ENCODE measurements around the gene RPL10. TPM values are rescaled to one million over a fixed set of nuclear protein-coding genes. Genes with fewer than 3 reads are reported as not detected.

Gene RPL10
- total and polyA plus RNA-seq, 2 of the 13 experiments (the other 11 are each of a cell fraction or from before 2014, with no cell fraction given) = 2,381 to 4,713 TPM

GRCh38 chrX:154398668-154399526 lies 720 bp downstream of the RPL10 start (continued):
- TF ChIP-seq SOX5 (CRISPR knock-in tag; IDR thresholded peaks at IDR 0.05; ENCODE audit: borderline replicate concordance) (no peak), ZNF12 (CRISPR knock-in tag; IDR thresholded peaks at IDR 0.05) (no peak), PHB2 (IDR thresholded peaks at IDR 0.05; ENCODE audit: partially characterized antibody) (no peak), ZNF367 (CRISPR knock-in tag; IDR thresholded peaks at IDR 0.05; ENCODE audit: borderline replicate concordance) (no peak), E2F2 (CRISPR knock-in tag; IDR thresholded peaks at IDR 0.05; ENCODE audit: borderline replicate concordance) (no peak), ARNTL (CRISPR knock-in tag; IDR thresholded peaks at IDR 0.05) (peak; percentile 39; the same call in 1 of the 2 replicates), ZSCAN30 (CRISPR knock-in tag; IDR thresholded peaks at IDR 0.05) (peak; percentile 62; the same call in 1 of the 2 replicates), ZC3H4 (CRISPR knock-in tag; IDR thresholded peaks at IDR 0.05; ENCODE audit: borderline replicate concordance) (no peak), CBFB (CRISPR knock-in tag; IDR thresholded peaks at IDR 0.05) (0 out of 2 replicates have a peak, but pooled peaks have one; percentile 11), PHF8 (CRISPR knock-in tag; IDR thresholded peaks at IDR 0.05) (peak; percentile 37; the same call in 1 of the 2 replicates), PCBP1 (IDR thresholded peaks at IDR 0.05; ENCODE audit: borderline replicate concordance, low read depth, low read length) (no peak), THAP8 (CRISPR knock-in tag; IDR thresholded peaks at IDR 0.05; ENCODE audit: borderline replicate concordance) (no peak), TEAD2 (CRISPR knock-in tag; IDR thresholded peaks at IDR 0.05) (no peak), SMC3 (IDR thresholded peaks at IDR 0.05; ENCODE audit: low read length) (no peak), POGZ (CRISPR knock-in tag; IDR thresholded peaks at IDR 0.05) (no peak), ETV5 (CRISPR knock-in tag; IDR thresholded peaks at IDR 0.05; ENCODE audit: borderline replicate concordance) (peak; percentile 54; the same call in 1 of the 2 replicates), ZNF276 (CRISPR knock-in tag; IDR thresholded peaks at IDR 0.05; ENCODE audit: low read depth) (no peak), RFX5 (IDR thresholded peaks at IDR 0.05; ENCODE audit: low read depth, low read length) (no peak), ZNF17 (CRISPR knock-in tag; IDR thresholded peaks at IDR 0.05) (no peak), PCBP2 (optimal IDR thresholded peaks at IDR 0.05; ENCODE audit: low read depth, low read length, poor library complexity, severe bottlenecking) (no peak), ZNF430 (CRISPR knock-in tag; IDR thresholded peaks at IDR 0.05) (peak; percentile 64; the same call in 1 of the 2 replicates), KDM6A (CRISPR knock-in tag; IDR thresholded peaks at IDR 0.05; ENCODE audit: low read depth) (no peak), SNAPC2 (CRISPR knock-in tag; IDR thresholded peaks at IDR 0.05) (no peak)
- TF ChIP-seq, protein P1, sequence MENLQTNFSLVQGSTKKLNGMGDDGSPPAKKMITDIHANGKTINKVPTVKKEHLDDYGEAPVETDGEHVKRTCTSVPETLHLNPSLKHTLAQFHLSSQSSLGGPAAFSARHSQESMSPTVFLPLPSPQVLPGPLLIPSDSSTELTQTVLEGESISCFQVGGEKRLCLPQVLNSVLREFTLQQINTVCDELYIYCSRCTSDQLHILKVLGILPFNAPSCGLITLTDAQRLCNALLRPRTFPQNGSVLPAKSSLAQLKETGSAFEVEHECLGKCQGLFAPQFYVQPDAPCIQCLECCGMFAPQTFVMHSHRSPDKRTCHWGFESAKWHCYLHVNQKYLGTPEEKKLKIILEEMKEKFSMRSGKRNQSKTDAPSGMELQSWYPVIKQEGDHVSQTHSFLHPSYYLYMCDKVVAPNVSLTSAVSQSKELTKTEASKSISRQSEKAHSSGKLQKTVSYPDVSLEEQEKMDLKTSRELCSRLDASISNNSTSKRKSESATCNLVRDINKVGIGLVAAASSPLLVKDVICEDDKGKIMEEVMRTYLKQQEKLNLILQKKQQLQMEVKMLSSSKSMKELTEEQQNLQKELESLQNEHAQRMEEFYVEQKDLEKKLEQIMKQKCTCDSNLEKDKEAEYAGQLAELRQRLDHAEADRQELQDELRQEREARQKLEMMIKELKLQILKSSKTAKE (CRISPR knock-in tag; IDR thresholded peaks at IDR 0.05; ENCODE audit: borderline replicate concordance) = no peak

Measured in HepG2 (cell line).